Measurements from ENCODE around the gene PBRM1. TPM values are rescaled to one million over a fixed set of nuclear protein-coding genes. Genes with fewer than 3 reads are reported as not detected.
A peak's percentile ranks its signal among the peaks of the same experiment; 100 is the strongest.

Gene PBRM1
- total RNA-seq, 1 experiment from 2014 or later = 39.6 TPM

- DNase-seq (ENCODE audit: low read depth in 1 of 2, low spot score in 2 of 2) = no peak
- Histone ChIP-seq H3K4me1 (replicated peaks) (peaks cover 11% of the 10 kb centered on the region), H3K9me3 (replicated peaks) (no peaks in the 10 kb centered on the region), H3K4me3 (no peak overlapping the region), H3K27ac (no peak overlapping the region), H3K27me3 (replicated peaks) (no peaks in the 10 kb centered on the region), H3K36me3 (no peaks in the 10 kb centered on the region)
Observed at GRCh38 chr3:52509753-52510328, 175.9 kb downstream of the PBRM1 start.

- peak; percentile 61 to 73 for DNase-seq (ENCODE audit: low read depth in 1 of 2, low spot score in 2 of 2)
- Histone ChIP-seq H3K27ac (no peak overlapping the region), H3K4me3 (no peak overlapping the region)
Observed at GRCh38 chr3:52507359-52507758, 178.4 kb downstream of the PBRM1 start.

GRCh38 chr3:52506266-52506966 lies 179.3 kb downstream of the PBRM1 start:
- Histone ChIP-seq H3K36me3 (no peaks in the 10 kb centered on the region), H3K27ac (no peak overlapping the region), H3K4me3 (no peak overlapping the region), H3K9me3 (replicated peaks) (no peaks in the 10 kb centered on the region), H3K27me3 (replicated peaks) (no peaks in the 10 kb centered on the region), H3K4me1 (replicated peaks) (peaks cover 11% of the 10 kb centered on the region)
- no peak for DNase-seq (ENCODE audit: low read depth in 1 of 2, low spot score in 2 of 2)

More at GRCh38 chr3:52507359-52507758, 178.4 kb downstream of the PBRM1 start:
- H3K27me3 ChIP-seq (replicated peaks) = no peaks in the 10 kb centered on the region
- H3K4me1 ChIP-seq (replicated peaks) = peaks cover 11% of the 10 kb centered on the region
- H3K9me3 ChIP-seq (replicated peaks) = no peaks in the 10 kb centered on the region
- H3K36me3 ChIP-seq = no peaks in the 10 kb centered on the region

- Histone ChIP-seq H3K4me1 (replicated peaks) (peaks cover 11% of the 10 kb centered on the region), H3K4me3 (no peak overlapping the region), H3K9me3 (replicated peaks) (no peaks in the 10 kb centered on the region), H3K27ac (no peak overlapping the region), H3K27me3 (replicated peaks) (no peaks in the 10 kb centered on the region), H3K36me3 (no peaks in the 10 kb centered on the region)
- DNase-seq (ENCODE audit: low read depth in 1 of 2, low spot score in 2 of 2) = no peak
Observed at GRCh38 chr3:52504977-52505376, 180.7 kb downstream of the PBRM1 start.

GRCh38 chr3:52503788-52504424 lies 181.8 kb downstream of the PBRM1 start:
- no peak overlapping the region for H3K4me3 ChIP-seq
- peaks cover 11% of the 10 kb centered on the region for H3K4me1 ChIP-seq (replicated peaks)
- no peaks in the 10 kb centered on the region for H3K27me3 ChIP-seq (replicated peaks)
- DNase-seq (ENCODE audit: low read depth in 1 of 2, low spot score in 2 of 2) = no peak
- H3K9me3 ChIP-seq (replicated peaks) = no peaks in the 10 kb centered on the region
- no peaks in the 10 kb centered on the region for H3K36me3 ChIP-seq
- H3K27ac ChIP-seq = no peak overlapping the region

- no peaks in the 10 kb centered on the region for H3K27me3 ChIP-seq (replicated peaks)
- no peaks in the 10 kb centered on the region for H3K9me3 ChIP-seq (replicated peaks)
- no peaks in the 10 kb centered on the region for H3K36me3 ChIP-seq
- no peak overlapping the region for H3K27ac ChIP-seq
- H3K4me3 ChIP-seq = no peak overlapping the region
- DNase-seq (ENCODE audit: low read depth in 1 of 2, low spot score in 2 of 2) = no peak
- H3K4me1 ChIP-seq (replicated peaks) = peaks cover 11% of the 10 kb centered on the region
Observed at GRCh38 chr3:52502808-52503350, 182.8 kb downstream of the PBRM1 start.

GRCh38 chr3:52502001-52502400 lies 183.7 kb downstream of the PBRM1 start:
- no peaks in the 10 kb centered on the region for H3K27me3 ChIP-seq (replicated peaks)
- no peaks in the 10 kb centered on the region for H3K9me3 ChIP-seq (replicated peaks)
- H3K36me3 ChIP-seq = no peaks in the 10 kb centered on the region
- H3K27ac ChIP-seq = no peak overlapping the region
- H3K4me3 ChIP-seq = no peak overlapping the region
- peaks cover 4% of the 10 kb centered on the region for H3K4me1 ChIP-seq (replicated peaks)
- DNase-seq (ENCODE audit: low read depth in 1 of 2, low spot score in 2 of 2) = no peak

GRCh38 chr3:52501046-52501445 lies 184.7 kb downstream of the PBRM1 start:
- no peak for DNase-seq (ENCODE audit: low read depth in 1 of 2, low spot score in 2 of 2)
- H3K4me1 ChIP-seq (replicated peaks) = no peaks in the 10 kb centered on the region
- H3K27ac ChIP-seq = no peak overlapping the region
- H3K9me3 ChIP-seq (replicated peaks) = no peaks in the 10 kb centered on the region
- no peak overlapping the region for H3K4me3 ChIP-seq
- no peaks in the 10 kb centered on the region for H3K27me3 ChIP-seq (replicated peaks)
- no peaks in the 10 kb centered on the region for H3K36me3 ChIP-seq

- Histone ChIP-seq H3K4me1 (replicated peaks) (no peaks in the 10 kb centered on the region), H3K27me3 (replicated peaks) (no peaks in the 10 kb centered on the region), H3K27ac (no peak overlapping the region), H3K36me3 (no peaks in the 10 kb centered on the region), H3K4me3 (no peak overlapping the region), H3K9me3 (replicated peaks) (no peaks in the 10 kb centered on the region)
- no peak for DNase-seq (ENCODE audit: low read depth in 1 of 2, low spot score in 2 of 2)
Observed at GRCh38 chr3:52498137-52499054, 187.3 kb downstream of the PBRM1 start.

GRCh38 chr3:52495777-52496602 lies 189.7 kb downstream of the PBRM1 start:
- no peak for DNase-seq (ENCODE audit: low read depth in 1 of 2, low spot score in 2 of 2)
- H3K36me3 ChIP-seq = peaks cover 18% of the 10 kb centered on the region
- no peak overlapping the region for H3K27ac ChIP-seq
- no peaks in the 10 kb centered on the region for H3K4me1 ChIP-seq (replicated peaks)
- no peak overlapping the region for H3K4me3 ChIP-seq
- H3K9me3 ChIP-seq (replicated peaks) = no peaks in the 10 kb centered on the region
- no peaks in the 10 kb centered on the region for H3K27me3 ChIP-seq (replicated peaks)

All from SJSA1 (cell line).